Measurements from ENCODE around the gene TSC22D2.
"Not testable (repeated sequence)": the region's sequence is repeated elsewhere in the genome, so short reads cannot be mapped to it uniquely, and the experiment has no call there.

Gene TSC22D2

DNA sequence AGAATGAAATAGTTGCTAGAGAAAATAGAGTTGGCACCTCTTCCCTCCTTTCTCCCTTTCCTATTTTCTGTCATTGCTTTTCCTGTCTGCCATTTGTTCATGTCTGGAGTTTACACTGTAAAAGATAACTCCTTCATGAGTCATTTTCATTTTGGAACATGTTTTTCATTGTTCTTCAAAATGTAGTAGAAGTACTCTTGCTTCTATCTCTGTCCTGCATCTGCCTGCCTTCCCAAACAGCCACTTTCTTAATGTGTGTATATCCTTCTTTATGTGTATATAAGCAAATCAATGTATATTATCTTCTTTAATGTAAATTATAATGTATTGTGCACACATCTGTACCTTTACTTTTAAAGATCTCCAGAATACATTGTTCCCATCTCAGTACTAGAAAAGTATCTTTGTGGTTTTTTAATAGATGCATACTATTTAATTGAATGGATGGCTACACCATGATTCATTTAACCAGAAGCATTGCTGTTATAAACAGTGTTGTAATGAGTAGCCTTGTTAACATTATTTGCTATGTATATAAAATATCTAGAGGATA, 41.1 kb downstream of the TSC22D2 start:
- DNase-seq = no peak

DNA sequence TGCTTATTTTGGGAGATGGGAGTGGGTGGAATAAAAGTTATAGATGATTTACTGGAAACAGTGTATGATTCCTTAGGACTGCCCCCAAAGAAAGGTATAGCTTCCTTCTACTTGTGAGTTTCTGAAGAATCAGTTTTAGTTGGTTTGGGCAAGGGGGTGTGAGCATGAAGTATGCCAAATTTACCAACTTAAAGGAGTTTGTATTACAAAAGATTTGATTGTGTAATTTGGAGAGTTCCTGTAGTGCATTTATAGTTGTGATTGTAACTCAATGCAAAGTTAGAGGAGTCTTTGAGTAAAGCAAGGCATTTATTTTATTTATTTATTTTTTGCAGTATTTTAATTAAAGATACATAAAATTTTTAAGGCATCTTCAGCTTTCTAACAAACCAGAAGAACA, 42.8 kb downstream of the TSC22D2 start:
- DNase-seq = no peak

DNA sequence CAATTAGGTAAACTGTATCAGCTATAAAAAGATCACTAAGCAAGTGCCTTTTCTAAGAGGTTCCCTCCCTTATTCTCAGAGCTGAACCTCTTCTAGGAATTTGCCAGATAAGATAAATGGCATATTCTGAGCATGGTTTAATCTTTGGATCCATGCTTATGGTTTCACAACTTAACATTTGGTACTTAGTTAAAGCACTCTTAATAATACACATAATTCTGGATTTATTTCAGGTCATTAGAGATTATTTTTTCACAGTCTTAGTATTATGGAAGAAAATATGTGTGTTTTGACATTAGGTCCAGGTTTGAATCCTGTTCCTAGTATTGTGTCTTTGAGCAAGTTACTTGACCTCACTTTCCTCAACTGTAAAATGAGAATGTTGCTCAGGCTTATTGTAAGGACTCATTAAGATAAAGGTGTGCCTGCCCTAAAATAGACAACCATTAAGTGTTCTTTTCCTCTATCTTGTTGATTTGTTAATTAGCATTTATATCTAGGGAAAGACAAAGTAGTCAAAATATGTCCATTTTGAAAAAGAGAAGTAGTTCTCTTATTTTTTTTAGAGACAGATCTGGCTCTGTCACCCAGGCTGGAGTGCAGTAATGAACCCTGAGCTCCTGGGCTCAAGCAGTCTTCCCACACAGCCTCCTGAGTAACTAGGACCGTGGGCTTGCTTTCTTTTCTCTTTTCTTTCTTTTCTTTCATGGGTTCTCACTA, 43.4 kb downstream of the TSC22D2 start:
- no peak for DNase-seq

DNA sequence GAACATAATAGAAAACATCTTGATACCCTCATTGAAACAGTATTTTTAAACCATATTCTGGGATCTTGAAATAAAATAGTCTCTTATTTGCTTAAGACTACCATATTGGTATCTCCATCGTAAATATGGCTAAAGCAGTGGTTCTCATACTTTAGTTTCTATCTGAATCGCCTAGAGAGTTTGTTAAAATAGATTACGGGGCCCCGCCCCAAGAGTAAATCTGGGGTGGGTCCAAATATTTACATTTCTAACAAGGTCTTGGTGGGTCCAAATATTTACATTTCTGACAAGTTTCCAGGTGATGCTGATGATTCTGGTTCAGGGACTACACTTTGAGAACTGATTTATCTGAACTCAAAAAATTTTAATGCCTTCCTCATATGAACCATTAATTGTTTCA, 45.3 kb downstream of the TSC22D2 start:
- no peak for DNase-seq

DNA sequence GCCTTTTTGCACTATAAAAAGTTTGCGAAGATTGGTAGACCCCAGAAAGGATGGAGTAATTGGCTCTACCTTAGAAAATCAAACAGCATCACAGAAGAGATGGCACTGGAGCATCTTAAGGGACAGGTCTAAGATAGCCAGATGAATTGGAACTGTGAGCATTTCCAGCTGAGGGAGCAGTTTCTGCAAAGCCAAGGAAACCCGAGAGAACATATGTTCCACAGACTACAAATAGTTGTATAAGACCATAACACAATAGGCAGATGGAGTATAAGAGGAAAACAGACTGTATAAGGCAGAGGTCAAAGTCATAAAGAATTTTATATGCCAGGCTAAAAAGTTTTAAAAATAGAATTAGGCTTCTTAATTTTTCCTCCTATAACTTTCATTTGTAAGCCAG, 46.0 kb downstream of the TSC22D2 start:
- no peak for DNase-seq

DNA sequence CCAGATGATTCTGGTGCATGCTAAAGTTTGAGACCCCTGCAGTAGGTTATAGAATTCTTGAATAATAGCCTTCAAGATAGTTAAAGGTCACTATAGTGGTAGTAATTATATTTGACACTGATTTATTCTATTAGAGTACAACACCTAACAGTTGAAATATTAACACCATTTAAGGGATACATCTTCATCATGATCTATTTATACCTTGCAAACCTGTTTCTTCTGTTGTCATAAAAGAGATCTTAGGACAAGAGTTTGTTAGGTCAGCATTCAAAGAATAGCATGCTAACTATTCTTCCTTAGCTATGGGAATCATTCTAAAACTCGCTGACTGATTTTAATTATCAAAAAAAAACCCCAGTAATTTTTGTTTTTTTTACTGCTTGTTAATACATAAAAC, 46.5 kb downstream of the TSC22D2 start:
- DNase-seq = no peak

DNA sequence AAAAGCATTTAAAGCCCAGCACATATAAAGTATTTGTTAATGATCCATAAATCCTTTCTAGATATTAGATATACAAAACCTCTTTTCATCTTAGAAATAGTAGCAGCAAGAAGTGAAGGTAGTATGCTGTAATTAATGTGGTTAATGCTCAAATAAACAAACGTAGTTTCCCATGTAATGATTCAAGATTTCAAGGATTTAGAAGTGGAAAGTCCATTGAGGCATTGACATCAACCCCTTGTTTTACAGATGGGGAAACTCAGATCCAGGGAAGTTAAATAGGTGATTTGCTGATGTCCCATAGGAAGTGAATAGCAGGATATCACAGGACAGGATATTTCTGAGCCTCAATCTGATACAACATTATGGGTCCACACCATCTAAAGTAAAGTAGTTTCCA, 47.2 kb downstream of the TSC22D2 start:
- DNase-seq = no peak

DNA sequence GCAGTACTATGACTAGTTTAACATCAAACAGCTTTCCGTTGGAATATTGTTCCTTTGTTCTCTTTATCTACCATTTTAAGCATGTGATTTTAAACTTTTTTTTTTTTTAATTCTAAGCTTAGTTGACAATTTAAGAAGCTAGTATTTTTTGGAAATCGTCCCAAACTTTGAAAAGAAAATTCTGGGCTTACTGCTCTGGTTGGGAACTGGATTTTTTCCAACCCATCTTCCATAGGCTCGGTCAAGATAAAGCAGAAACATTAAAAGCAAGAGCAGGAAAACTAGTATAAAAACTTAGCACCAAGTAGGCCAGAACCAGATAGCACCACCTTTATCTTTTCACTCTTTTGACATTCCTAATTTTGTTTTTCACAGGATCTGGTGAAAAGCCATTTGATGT, 49.9 kb downstream of the TSC22D2 start:
- DNase-seq = no peak

DNA sequence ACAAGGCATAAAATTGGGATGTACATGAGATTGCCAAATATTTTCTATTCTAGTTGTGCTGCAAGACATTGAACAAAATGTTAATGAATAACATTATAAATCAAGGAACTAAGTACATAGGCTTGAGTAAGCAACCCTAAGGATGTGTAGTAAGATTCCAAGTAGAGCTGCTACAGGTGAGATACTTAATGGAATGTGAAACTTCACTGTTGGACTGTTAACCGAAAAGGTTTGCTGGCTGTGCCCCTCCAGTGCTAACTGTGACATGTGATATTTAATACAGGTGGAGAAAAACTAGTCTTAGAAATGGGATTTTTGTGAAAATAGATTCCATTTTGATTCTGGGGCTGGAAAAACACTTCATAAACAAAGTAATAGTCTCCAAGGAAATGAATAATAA, 52.4 kb downstream of the TSC22D2 start:
- no peak for DNase-seq

DNA sequence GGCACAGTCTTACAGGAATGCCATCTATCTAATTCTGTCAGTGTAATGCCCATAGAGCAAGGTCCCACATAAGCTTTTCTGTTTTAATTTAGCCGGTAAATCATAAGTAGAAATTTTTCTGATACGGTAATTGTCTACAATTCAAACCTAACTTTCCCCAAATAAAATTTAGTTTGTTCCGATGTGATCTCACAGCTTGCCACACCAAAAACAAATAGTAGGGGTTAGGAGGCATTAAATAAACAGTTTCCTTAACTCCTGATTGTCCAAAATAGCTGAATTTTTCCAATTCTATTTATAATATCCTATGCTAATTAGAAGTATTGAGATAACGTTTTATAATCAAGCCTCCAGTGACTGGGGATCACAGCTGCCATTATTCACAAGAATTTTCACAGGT, 53.3 kb downstream of the TSC22D2 start:
- no peak for DNase-seq

DNA sequence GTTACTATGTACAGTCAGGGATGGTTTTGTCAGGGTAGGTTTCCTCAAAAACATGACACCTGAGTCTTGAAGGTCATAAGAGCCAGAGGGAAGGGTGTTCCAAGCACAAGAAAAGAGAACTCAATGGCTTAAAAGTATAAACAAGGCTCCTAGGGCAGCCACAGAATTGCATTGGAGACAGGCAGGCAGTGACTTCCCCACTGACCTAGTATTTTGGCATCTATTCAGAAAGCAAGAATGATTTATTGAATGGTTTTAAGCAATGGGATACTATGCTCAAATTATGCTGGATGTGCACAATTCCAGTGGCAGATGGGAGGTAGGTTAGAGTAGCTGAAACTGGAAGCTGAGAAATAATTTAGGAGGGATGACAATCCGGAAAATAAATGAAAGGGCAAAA, 54.0 kb downstream of the TSC22D2 start:
- DNase-seq = no peak

DNA sequence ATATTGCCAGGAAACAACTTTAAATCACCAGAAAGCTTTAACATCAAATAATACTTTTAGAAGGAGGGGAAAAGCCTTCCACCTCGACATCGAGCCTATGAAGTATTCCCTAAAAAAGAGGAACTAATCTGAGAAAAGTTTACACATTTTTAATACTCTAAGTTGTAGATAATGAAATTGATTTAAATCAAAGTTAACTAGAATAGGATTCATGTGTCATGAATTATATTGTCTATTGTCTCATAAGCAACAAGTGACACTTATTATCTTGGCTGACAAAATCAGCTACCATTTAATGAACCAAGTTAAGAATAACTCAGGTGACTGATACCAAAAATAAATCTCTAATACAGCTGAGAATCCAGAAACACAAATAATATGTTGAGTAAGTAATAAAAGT, 56.6 kb downstream of the TSC22D2 start:
- DNase-seq = no peak

DNA sequence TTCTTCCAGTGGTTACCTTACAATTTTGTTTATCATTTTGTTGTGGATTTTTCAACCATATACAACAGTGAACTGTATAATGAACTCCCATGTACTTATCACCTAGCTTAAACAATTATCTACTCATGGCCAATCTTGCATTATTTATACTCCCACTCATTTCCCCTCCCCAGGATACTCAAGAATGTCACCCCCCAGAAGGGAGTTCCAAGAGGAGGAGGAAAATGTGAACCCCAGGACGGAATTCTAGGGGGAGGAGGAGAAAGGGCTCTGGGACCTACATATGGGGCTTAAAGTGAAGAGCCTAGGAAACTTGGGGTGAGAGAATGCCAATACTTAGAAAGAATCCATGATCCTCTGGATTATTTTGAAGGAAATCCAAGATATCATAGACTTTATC, 59.3 kb downstream of the TSC22D2 start:
- no peak for DNase-seq

DNA sequence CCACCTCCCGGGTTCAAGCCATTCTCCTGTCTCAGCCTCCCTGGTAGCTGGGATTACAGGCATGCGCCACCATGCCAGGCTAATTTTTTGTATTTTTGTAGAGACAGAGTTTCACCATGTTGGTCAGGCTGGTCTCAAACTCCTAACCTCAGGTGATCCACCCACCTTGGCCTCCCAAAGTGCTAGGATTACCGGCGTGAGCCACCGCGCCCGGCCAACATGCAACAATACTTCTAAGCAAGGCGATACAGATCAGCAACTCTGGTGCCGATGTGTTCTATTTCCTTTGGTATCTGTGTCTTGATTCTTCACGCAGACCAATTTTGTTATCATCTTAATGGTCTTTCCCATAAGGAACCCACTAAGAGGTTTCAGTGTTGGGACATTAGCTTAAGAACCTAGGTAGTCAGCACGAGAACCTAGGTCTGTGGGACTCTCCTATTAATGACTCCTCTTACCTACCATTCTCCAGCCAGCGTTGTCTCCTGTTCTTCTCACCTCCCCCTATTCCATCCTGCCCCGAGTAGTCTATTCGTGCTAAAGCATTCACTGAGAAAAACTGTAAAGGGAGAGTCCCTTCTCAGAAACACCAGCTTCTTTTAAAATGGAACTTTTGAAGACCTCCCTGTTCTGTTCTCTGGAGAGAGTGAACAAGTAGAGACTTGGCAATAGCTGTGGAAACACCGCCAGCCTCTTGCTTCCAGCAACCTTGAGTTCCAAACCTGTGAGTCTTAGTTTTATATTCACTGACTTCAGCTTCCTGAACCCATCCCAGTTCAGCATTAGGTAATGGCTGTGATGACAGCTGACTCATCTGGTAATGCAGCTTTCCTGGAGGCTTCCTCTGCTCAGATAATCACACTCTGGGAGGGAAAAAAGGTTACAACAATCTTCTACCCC, 61.2 kb downstream of the TSC22D2 start:
- no peak for DNase-seq

DNA sequence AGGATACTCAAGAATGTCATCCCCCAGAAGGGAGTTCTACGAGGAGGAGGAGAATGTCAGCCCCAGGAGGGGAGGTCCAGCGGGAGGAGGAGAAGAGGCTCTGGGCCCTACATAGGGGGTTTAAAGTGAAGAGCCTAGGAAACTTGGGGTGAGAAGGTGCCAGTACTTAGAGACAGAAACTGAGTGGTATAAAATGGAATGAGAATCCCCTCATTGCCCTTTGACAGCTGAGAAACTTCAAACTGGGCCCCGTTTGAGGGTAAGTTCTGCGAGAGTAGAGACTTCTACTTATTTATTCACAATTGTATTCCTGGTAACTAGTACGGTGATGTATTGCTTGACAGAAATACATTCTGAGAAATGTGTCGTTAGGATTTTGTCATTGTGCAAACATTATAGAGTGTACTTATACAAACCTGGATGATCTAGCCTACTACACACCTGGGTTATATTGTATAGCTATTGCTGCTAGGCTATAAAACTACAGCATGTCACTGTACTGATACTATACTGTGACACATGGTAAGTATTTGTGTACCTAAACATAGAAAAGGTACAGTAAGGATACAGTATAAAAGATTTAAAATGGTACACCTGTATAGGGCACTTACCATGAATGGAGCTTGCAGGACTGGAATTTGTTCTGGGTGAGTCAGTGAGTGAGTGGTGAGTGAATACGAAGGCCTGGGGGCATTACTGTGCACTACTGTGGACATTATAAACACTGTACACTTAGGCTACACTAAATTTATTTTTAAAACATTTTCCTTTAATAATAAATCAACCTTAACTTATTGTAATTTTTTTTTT, 62.0 kb downstream of the TSC22D2 start:
- DNase-seq = no peak

DNA sequence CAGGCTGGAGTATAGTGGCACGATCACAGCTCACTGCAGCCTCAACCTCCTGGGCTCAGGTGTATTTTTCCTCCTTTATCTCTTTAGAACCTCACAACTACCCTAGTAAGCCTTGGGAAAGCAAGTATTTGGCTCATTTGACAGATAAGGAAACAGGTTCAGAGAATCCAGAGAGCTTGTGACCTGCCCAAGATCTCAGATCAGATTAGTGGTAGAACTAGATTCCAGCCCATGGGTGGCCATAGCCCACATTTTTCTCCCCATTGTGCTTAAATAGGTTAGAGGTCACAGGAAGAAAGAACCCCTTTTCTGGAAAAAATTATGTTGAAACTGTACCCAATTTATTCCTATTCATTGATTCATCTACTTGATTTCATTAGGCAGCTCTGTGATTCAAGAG, 64.3 kb downstream of the TSC22D2 start:
- no peak for DNase-seq

DNA sequence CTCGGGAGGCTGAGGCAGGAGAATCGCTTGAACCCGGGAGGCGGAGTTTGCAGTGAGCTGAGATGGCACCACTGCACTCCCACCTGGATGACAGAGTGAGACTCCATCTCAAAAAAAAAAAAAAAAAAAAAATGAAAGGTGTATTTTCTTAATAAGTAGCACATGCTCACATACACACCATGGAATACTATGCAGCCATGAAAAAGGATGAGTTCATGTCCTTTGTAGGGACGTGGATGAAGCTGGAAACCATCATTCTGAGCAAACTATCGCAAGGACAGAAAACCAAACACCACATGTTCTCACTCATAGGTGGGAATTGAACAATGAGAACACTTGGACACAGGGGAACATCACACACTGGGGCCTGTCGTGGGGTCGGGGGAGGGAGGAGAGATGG, 65.1 kb downstream of the TSC22D2 start:
- DNase-seq = not testable (repeated sequence)

DNA sequence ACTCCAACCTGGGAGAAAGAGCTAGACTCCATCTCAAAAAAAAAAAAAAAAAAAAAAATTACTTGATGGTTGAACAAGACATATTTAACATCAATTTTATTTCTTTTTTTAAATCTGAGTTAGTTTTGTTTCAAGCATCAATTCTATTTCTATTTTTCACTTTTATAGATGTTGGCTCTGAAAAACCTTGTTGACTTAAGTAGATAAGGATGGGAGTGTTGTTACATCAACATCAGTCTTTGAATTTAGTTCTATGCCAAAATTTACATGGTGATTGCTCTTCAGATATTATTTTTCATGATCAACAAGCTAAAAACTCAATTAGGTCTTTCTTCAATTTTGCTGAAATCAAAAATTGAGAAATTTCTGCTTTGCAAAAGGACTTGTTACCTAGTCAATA, 71.3 kb downstream of the TSC22D2 start:
- DNase-seq = no peak

DNA sequence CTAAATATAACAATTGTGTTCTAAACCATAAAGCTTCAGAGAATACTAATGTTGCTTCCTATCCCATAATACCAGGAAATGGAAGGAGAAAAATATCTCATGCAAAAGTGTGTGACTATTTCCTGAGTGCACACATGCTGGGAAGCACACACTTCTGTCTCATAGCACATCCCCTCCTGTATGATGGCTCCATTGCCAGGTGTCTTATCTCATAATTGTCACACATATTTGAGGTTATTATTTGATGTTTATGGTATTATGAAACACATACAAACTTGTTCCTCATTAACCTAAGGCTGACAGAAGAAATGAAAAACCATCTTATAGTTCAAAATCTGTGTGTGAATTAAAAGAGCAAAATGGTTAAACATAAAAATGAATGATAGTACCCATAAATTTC, 72.8 kb downstream of the TSC22D2 start:
- no peak for DNase-seq

DNA sequence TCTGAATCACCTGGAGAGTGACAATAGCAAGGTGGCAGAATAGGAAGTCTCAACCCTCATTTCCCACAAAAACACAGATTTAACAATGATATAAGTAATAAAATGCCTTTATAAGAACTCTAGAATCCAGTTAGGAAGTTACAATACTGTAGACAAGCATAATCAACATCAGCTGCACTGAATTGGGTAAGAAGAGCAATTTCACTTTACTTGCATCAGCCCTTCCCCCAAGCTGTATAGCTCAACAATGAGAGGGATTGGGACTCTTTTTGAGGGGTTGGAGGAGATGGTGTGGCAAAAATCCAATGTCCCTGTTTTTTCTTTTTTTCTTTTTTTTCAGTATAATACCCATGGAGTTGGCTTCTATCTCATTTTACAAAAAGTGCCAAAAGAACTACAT, 75.1 kb downstream of the TSC22D2 start:
- no peak for DNase-seq

DNA sequence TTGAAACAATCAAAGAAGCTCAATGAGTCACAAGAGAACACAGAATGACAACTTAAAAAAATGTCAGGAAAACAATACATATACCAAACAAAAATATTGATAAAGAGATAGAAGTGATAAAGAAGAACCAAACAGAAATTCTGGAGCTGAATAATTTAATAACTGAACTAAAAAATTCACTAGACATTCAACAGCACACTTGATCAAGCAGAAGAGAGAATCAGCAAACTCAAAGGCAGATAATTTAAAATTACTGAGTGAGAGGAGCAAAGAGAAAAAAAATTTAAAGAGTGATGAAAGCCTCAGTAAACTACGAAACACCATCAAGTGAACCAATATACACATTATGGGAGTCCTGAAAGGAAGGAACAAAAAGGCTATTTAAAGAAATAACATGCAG, 76.3 kb downstream of the TSC22D2 start:
- DNase-seq = no peak

DNA sequence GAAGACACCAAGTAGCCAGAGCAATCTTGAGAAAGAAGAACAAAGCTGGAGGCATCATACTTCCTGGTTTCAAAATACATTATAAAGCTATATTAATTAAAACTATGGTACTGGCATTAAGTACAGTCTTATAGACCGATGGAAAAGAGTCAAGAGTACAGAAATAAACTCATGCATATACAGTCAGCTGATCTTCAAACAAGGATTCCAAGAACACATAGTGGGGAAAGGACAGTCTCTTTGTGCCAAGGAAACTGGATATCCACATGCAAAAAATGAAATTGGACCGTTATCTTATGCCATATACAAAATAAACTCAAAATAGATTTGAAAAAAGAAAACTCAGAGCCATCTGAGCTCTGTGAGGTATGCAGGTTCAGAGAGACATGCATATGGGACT, 80.8 kb downstream of the TSC22D2 start:
- DNase-seq = no peak

DNA sequence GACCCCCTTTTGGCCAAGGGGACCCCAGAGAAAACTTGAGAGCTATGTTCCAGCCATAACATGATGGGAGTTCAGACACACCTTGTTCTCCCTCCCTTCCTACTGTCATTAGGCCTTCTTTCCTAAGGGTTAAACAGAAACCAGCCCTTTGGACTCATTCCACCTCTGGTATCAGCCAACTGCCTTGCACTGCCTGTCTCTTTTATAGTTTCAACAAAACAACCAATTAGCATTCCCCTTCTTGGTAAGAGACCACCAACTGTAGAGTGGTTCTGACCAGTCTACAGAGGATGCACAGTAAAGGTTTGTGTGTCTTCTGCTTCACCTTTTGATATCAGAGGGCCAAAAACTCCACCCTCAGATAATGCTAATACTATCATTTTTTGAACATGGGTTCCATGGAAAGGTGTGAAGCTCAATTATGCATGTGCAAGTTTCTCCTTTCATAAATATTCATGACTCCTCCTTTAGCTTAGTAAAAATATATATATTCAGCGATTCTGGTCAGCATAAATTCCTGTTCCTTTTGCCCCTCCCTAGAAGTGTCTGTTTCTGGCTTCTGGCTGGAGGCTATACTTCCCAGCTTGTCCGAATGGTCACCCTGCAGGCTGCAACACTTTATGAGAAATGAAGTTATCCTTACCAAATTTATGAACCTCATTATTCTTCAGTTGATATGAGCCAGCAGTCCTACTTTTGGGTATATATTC, 82.3 kb downstream of the TSC22D2 start:
- no peak for DNase-seq

All from NCI-H1048 (cell line).